Measurements from ENCODE around the gene TRAM1L1.

Gene TRAM1L1

GRCh38 chr4:117084866-117085701 lies at the start of gene TRAM1L1:
Gene TRAM1L1, minus strand, starts transcription at chr4:117085576. Its CDS starts 183 bp downstream, at chr4:117085393.
- DNase-seq, result no peak

DNA sequence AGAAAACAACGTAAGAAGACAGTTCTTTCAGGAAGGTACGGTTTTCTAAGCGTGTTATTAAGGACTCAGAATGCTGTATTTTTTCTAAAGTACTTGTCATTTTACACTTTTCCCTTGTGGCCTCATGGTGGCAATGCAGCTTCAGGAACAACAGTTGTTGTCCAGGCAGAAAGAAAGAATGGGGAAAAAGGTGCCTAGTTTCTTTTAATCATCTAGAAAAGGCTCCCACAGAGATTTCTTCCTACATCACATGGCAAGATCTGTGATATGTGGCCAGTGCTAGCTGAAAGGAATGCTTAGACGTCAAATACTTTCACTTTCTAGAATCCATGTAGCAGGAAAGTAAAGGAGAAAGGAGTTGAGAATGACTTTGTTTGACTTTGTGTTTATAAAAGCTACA lies 49.0 kb upstream of the TRAM1L1 start:
- DNase-seq, result no peak

GRCh38 chr4:117096886-117097285 lies 11.5 kb upstream of the TRAM1L1 start:
- DNase-seq, result no peak

DNA sequence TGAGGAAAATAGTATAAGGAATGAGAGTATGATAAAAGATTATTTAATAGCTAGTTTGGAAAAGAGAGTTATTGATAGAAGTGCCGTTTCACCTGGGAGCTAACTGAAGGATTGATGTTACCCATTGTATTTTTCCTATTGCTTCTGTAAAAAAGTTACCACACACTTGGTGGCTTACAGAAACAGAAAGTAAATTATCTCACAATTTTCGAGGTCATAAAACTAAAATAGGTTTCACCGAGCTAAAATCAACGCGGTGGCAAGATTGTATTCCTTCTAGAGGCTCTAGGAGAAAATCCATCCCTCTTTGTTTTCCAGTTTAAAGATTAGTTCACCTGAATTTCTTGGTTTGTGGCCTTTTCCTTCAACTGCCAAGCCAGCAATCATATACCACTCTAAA lies 11.1 kb upstream of the TRAM1L1 start:
- DNase-seq, result no peak

- no peak for DNase-seq
These were observed 8.2 kb upstream of the TRAM1L1 start for GRCh38 chr4:117093571-117093970.

GRCh38 chr4:117077760-117078159 lies 7.6 kb downstream of the TRAM1L1 start:
- no peak for DNase-seq

DNA sequence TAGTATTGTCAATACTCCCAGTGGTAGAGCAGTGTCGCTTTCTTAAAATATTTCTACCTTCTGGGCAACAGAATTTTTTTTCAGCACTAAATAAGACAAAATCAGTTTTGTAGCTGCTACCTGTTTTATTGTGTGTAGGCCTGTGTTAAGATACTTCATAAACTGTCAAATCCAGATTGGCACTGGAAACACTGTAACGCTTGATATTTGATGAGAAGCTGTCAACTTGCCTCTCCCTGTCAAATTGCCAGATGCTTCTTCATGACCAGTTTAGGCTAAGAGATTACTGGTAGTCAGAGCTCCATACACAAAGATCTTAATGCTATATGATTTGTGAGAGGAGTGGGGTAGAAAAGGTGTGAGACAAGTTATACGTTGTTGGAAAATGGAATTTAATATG lies 17.3 kb downstream of the TRAM1L1 start:
- no peak for DNase-seq

GRCh38 chr4:117063961-117064696 lies 21.2 kb downstream of the TRAM1L1 start:
- no peak for DNase-seq

- no peak for DNase-seq
These were observed 42.4 kb downstream of the TRAM1L1 start for GRCh38 chr4:117042962-117043361.

Measured in activated naive CD4-positive, alpha-beta T cell (primary cell).